Nephron (organoid): Measurements from ENCODE around the gene LIPF.
"Not testable (repeated sequence)": the region's sequence is repeated elsewhere in the genome, so short reads cannot be mapped to it uniquely, and the experiment has no call there.

Source experiments
- H3K27ac Mint-ChIP-seq, 3 experiments: 2 replicates each; pipeline ENCODE4 v1.8.0; 2020; ENCODE audit warnings: mixed read lengths in 3 of 3, mild to moderate bottlenecking in 2 of 3, moderate library complexity in 1 of 3
- H3K27me3 Mint-ChIP-seq: 2 replicates; pipeline ENCODE4 v1.8.0; 2021; ENCODE audit warnings: low read depth, mild to moderate bottlenecking, moderate library complexity, mixed read lengths
- H3K36me3 Mint-ChIP-seq: 2 replicates; pipeline ENCODE4 v1.8.0; 2020; ENCODE audit warnings: low read depth, mixed read lengths
- H3K4me1 Mint-ChIP-seq: 2 replicates; pipeline ENCODE4 v1.8.0; 2020; ENCODE audit warnings: mixed read lengths
- H3K4me3 Mint-ChIP-seq, 3 experiments: 2 replicates each; pipeline ENCODE4 v1.8.0; 2020; ENCODE audit warnings: mild to moderate bottlenecking in 3 of 3, mixed read lengths in 3 of 3, moderate library complexity in 2 of 3
- H3K9me3 Mint-ChIP-seq: 2 replicates; pipeline ENCODE4 v1.8.0; 2020; ENCODE audit warnings: mixed read lengths
- CTCF ChIP-seq, 3 experiments: fragments of 200-600 bp; sonication (generic); IDR thresholded peaks; one replicate each; pipeline ENCODE4 v1.5.0; 2021; ENCODE audit warnings: antibody characterized with exemption in 3 of 3; ENCODE audit not compliant: unreplicated experiment in 3 of 3

The LIPF gene

GRCh38 chr10:88707429-88708155, 43.4 kb downstream of the LIPF start:
- no peaks in the 10 kb centered on the region for H3K27me3 Mint-ChIP-seq
- H3K27ac Mint-ChIP-seq: peak overlapping the region in 2 of 3 experiments; percentile 9 to 15
- H3K4me1 Mint-ChIP-seq: peaks cover 7% of the 10 kb centered on the region
- H3K9me3 Mint-ChIP-seq: no peaks in the 10 kb centered on the region
- no peaks in the 10 kb centered on the region for H3K36me3 Mint-ChIP-seq
- H3K4me3 Mint-ChIP-seq: no peak overlapping the region
- TF ChIP-seq CTCF (IDR thresholded peaks at IDR 0.05; ENCODE audit: unreplicated experiment in 3 of 3): no peak

- H3K27me3 Mint-ChIP-seq, H3K9me3 Mint-ChIP-seq, H3K4me3 Mint-ChIP-seq, H3K27ac Mint-ChIP-seq, H3K36me3 Mint-ChIP-seq, H3K4me1 Mint-ChIP-seq: not testable (repeated sequence)
These were observed 45.1 kb downstream of the LIPF start for GRCh38 chr10:88709361-88709760.

- Mint-ChIP-seq H3K4me3 (no peak overlapping the region), H3K9me3 (no peaks in the 10 kb centered on the region), H3K27ac (no peak overlapping the region), H3K36me3 (no peaks in the 10 kb centered on the region), H3K4me1 (no peaks in the 10 kb centered on the region), H3K27me3 (peaks cover 3% of the 10 kb centered on the region)
- no peak for TF ChIP-seq CTCF (IDR thresholded peaks at IDR 0.05; ENCODE audit: unreplicated experiment in 3 of 3)
These were observed 51.3 kb downstream of the LIPF start for GRCh38 chr10:88715517-88715916.

GRCh38 chr10:88721392-88721791, 57.1 kb downstream of the LIPF start:
- no peak for TF ChIP-seq CTCF (IDR thresholded peaks at IDR 0.05; ENCODE audit: unreplicated experiment in 3 of 3)
- Mint-ChIP-seq H3K4me3 (no peak overlapping the region), H3K27ac (no peak overlapping the region), H3K36me3 (no peaks in the 10 kb centered on the region), H3K9me3 (no peaks in the 10 kb centered on the region), H3K27me3 (no peaks in the 10 kb centered on the region), H3K4me1 (no peaks in the 10 kb centered on the region)

- Mint-ChIP-seq H3K9me3 (no peaks in the 10 kb centered on the region), H3K36me3 (no peaks in the 10 kb centered on the region), H3K4me3 (no peak overlapping the region), H3K4me1 (no peaks in the 10 kb centered on the region), H3K27me3 (no peaks in the 10 kb centered on the region), H3K27ac (no peak overlapping the region)
- no peak for TF ChIP-seq CTCF (IDR thresholded peaks at IDR 0.05; ENCODE audit: unreplicated experiment in 3 of 3)
These were observed 61.6 kb downstream of the LIPF start for GRCh38 chr10:88725798-88726197.

GRCh38 chr10:88728107-88728763, 64.0 kb downstream of the LIPF start:
- no peaks in the 10 kb centered on the region for H3K36me3 Mint-ChIP-seq
- no peak overlapping the region for H3K4me3 Mint-ChIP-seq
- no peaks in the 10 kb centered on the region for H3K27me3 Mint-ChIP-seq
- no peak for TF ChIP-seq CTCF (IDR thresholded peaks at IDR 0.05; ENCODE audit: unreplicated experiment in 3 of 3)
- H3K27ac Mint-ChIP-seq: no peak overlapping the region
- H3K4me1 Mint-ChIP-seq: no peaks in the 10 kb centered on the region
- H3K9me3 Mint-ChIP-seq: no peaks in the 10 kb centered on the region
